Skin of body (tissue), 2 donors: ENCODE data around the gene PET117. TPM values are rescaled to one million over a fixed set of nuclear protein-coding genes. Genes with fewer than 3 reads are reported as not detected.
"Not testable (repeated sequence)": the region's sequence is repeated elsewhere in the genome, so short reads cannot be mapped to it uniquely, and the experiment has no call there.

Experiments
- DNase-seq: peaks from one replicate; lab custom pipeline; 2025; lab: John Stamatoyannopoulos, UW
- total RNA-seq: library from RNA; depleted of rRNA; stranded (reverse); fragments of >200 nt; gene quantifications from one replicate; pipeline ENCODE4 v1.2.3, GENCODE V29; 2014

The PET117 gene, protein sequence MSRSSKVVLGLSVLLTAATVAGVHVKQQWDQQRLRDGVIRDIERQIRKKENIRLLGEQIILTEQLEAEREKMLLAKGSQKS
- 6.7 TPM for total RNA-seq

DNA sequence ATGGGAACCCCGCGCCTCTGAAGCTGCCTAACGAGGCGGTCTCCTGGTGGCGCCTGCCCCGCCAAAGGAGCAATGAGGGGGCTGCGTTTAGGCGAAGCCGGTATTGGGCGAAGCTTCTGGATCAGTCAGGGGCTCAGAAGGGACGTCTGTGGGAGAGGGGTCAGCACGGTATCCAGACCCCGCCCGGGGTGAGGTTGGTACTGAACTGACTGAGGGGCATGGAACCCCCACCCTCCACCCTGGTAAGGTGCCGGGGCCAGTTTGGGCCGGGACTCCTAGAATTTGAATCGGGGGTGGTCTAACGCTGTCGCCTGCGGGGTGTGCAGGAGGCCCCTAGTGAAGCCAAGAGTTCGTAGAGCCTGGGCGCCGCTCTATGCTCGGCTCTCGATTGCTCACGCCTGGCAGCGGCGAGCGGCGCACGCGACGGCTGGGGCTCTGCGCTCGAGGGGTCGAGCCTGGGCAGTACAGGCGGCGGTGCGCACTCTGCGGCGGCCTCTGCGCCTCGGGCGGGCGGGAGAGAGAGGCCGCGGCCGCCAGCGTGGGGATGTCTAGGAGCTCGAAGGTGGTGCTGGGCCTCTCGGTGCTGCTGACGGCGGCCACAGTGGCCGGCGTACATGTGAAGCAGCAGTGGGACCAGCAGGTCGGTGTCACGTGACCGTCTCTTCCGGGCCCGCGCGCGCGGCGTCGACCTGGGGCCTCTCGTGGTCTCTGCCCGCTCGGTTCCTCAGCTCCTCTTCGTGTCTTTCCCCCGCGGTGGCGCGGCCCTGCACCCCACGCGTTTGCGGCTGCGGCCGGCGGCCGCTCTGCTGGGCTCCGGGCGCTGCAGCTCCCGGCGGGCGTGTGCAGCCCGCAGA is at the start of gene PET117, which contains the start of gene KAT14:
Gene PET117, plus strand, starts transcription at position 452 of the 854 bp plus-strand sequence. Its CDS starts 93 bp downstream, at position 545.
Gene KAT14, plus strand, starts transcription at position 452 of the 854 bp plus-strand sequence. CDS start 4,798 bp downstream, outside the sequence.
- DNase-seq: peak; percentile 88

DNA sequence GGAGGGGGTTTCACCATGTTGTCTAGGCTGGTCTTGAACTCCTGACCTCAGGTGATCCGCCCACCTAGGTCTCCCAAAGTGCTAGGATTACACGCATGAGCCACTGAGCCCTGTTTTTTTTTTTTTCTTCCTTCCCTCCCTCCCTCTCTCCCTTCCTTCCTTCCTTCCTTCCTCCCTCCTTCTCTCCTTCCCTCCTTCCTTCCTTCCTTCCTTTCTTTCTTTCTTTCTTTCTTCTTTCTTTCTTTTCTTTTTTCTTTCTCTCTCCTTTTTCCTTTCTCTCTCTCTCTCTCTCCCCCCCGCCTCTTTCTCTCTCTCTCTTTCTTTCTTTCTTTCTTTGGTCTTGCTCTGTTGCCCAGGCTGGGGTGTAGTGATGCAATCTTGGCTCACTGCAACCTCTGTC is 49.4 kb upstream of the PET117 start:
- not testable (repeated sequence) for DNase-seq

DNA sequence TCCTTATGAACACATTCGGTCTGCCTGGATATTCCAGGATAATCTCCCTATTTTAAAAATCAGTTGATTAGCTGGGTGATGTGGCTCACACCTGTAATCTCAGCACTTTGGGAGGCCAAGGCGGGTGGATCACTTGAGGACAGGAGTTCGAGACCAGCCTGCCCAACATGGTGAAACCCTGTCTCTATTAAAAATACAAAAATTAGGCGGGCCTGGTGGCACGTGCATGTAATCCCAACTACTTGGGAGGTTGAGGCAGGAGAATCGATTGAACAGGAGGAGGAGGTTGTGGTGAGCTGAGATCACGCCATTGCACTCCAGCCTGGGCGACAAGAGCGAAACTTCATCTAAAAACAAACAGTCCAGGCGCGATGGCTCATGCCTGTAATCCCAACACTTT is 48.8 kb upstream of the PET117 start:
- DNase-seq: not testable (repeated sequence)

DNA sequence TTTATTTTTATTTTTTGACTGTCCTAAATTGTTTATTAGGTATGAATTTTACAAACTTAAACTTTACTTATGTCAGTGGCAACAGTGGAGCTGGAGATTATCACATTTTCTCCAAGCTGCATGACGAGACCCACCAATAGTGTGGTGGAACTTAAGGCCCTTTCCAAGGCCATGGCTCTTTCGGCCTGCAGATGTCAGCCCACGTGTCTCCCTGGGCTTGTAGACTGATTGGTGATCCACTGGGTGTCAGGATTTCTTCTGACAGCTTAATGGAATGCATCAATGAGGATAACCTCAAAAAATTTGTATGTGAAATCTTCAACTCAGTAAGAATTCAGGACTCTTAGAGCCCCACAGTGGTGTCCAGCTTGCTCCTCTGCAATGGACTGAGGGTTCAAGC is 47.6 kb upstream of the PET117 start:
- no peak for DNase-seq

DNA sequence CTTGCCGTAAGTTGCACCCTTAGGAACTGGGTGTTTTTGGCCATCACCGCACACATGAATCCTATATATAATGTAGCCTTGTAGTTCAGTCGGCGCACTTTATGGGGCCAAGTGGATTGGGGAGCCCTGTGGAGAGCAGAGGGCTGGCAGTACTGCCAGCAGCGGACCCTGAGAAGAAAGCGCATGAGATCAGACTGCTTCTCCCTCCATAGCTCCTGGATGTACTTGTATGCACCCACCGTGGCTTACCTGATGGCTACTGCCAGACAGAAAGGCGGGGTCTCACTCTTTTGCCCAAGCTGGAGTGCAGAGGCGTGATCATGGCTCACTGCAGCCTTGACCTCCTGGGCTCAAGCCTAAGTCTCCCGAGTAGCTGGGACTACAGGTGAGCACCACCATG is 47.2 kb upstream of the PET117 start:
- DNase-seq: no peak

DNA sequence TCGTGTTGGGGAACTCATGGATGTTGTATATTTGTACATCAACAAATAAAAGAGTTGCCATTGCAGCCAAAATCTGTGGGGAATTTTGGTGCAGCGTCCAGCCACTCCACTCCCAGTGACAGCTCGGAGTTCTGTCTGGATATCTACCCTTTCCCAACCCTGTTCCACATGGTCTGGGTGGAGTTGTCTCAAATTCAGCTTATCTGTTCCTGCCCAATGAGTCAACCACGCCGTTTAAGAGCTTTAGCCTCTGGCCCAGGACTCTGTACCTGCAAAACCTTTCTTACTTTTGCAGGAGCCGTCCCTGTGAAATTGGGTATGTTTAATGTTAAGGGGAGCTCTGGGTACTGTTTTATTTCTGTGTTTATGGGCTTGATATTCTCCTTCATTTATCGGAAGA is 46.0 kb upstream of the PET117 start:
- no peak for DNase-seq

DNA sequence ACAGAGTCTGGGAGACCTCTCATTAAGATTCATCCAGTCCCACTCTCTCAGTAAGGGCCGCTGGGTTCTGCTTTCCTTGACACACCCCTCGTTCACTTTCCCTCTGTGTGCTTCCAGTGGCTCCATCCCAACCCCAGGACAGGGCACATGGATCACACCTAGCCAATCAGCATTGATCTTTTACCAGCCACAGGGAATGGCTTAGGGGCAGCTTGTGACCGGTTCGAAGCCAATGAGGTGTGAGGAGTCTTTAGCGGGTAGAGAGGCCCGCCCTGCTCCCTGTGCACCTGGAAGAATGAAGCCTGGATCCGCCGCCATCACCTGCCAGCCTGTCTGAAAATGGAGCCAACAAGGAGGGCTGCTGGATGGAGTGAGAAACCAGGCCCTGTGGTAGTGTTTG is 44.8 kb upstream of the PET117 start:
- DNase-seq: no peak

DNA sequence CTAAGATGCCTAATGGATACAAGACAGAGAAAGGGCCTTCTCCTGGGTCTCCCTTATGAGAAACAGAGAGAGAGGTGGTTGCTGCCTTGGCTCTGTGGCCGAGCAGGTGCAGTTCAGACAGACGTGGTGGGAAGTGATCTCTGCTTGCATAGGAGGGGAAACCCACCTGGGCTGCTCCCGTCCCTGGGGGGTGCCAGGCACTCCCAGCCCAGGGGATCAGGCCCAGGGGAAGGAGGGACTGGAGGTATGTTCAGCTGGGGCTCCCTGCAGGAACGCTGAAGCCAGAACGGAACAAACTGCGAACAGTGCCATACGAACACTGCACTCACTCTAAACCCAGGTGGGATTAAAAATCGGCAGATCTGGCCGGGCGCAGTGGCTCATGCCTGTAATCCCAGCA is 44.3 kb upstream of the PET117 start:
- no peak for DNase-seq

DNA sequence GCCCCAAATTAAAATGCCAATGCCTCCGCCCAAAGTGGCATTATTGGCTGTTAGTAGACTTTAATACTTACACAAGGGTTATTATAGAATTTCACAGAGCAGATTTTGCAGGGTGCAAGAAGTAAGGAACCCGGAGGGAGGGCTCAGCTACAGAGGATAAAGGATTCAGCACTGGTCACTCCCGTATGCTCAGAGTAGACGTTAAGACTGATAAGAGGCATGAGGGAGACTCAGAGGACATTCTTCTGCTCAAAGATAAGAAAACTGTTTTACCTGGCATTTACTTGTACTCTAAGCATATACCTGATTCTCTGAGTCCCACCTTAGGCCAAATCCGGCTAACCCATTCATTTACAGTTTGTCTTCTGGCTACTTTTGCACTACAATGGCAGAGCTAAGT is 43.5 kb upstream of the PET117 start:
- DNase-seq: no peak

DNA sequence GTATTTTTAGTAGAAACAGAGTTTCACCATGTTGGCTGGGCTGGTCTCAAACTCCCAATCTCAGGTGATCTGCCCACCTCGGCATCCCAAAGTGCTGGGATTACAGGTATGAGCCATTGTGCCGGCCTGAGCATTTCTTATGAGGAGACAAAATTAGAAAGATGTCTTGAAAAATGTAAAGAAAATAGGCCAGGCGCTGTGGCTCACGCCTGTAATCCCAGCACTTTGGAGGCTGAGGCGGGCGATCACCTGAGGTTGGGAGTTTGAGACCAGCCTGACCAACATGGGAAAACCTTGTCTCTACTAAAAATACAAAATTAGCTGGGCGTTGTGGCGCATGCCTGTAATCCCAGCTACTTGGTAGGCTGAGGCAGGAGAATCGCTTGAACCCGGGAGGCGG is 37.1 kb upstream of the PET117 start:
- not testable (repeated sequence) for DNase-seq

DNA sequence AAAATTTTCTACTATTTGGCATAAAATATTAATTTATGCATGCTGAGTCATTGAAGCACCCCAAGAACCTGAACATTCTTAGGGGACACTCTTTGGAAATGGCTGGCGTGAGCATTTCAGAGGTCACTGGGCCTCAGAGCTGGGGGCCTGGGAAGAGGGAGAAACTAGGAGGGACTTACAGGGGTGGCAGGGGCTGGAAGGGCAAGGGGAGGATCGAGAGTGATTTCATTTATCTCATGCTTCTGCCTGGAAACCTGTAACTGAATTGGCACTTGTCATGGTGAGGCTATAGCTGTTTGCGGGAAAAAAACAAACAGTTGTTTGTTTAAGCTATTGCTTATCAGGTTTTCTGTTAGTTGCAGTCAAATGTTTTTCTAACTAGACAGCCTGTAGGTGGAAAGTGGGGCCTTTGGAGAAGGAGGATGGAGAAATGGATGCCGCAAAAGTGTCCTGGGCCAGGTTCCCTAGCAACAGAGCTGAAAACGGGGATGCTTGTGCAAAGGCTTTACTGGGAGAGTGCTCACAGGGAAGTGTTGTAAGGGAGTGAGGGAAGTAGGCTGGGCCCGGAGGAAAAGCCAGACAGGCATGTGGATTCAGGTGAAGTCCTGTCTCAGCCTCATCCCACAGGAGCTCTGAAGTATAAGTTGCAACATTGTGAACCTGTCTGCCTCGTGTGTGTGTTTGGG is 36.4 kb upstream of the PET117 start:
- no peak for DNase-seq

DNA sequence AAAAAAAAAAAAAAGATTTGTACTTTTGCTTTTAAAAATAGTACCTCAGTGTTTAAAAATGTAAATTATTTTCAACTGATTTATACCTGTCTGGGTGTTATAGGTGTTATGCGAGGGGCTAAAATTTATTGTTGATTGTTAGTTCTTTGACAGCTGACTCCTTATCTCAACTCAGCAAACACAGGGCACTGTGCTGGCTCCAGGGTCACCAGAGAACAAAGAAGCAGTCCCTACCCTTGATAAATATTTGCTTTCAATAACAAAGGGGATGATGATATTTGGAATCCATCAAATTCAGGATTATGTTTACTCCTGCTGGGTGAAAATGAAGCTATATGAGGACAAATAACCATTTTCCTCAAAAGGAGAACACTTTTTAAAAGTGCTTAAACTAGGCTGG is 34.2 kb upstream of the PET117 start:
- DNase-seq: no peak

DNA sequence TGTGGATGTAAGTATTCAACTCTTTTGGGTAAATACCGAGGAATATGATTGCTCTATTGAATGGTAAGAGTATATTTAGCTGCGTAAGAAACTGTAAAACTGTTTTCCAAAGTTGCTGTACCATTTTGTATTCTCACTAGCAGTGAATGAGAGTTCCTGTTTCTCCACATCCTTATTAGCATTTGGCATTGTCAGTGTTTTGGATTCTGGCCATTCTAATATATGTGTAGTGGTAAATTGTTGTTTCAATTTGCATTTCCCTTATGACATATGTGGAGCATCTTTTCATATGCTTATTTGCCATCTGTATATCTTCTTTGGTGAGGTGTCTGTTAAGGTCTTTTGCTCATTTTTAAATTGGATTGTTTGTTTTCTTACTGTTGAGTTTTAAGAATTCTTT is 29.3 kb upstream of the PET117 start:
- DNase-seq: no peak

DNA sequence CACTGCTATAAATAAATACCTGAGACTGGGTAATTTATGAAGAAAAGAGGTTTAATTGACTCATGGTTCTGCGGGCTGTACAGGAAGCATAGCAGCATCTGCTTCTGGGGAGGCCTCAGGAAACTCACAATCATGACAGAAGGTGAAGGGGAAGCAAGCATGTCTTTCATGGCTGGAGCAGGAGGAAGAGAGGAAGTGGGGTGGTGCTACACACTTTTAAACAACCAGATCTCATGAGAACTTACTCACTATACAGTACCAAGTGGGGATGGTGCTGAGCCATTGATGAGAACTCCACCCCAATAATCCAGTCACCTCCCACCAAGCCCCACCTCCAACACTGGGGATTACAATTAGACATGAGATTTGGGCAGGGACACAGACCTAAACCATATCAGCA is 9.1 kb upstream of the PET117 start:
- DNase-seq: not testable (repeated sequence)

DNA sequence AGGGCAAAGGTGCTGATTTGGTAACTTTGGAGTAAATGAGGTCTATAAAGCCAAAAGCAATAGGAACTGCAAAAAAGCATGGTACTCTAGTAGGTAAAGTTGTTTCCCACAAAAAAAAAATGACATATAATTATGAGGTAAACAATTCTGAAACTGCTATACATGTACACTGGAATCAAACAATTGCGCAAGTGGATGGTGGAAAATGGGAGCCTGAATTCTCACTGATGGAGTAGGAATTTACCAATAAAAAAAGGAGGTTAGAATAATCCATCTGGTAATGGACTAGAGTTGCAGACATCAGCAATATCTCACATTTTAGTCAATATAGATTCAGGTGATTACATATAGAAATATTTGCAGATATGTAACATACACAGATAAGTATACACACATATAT is 5.0 kb upstream of the PET117 start:
- no peak for DNase-seq

DNA sequence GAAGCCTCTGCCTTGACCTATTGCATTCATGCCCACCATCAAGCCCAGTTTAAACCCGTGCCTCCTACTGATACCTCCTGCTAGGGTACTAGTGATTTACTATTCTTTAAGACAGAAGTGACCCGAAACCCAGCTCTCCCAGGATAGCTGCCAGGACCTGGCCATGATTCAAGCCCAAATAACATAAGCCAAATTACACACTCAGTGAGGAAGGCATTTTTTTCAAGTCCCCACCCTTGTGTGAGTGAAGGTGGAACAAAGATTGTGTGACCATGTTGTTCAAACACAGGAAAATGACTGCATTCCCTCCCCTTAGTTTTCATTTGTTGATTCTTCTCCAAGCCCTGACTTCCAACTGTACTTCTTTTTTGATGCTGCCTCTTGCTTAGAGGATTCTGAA is 3.7 kb upstream of the PET117 start:
- DNase-seq: no peak

DNA sequence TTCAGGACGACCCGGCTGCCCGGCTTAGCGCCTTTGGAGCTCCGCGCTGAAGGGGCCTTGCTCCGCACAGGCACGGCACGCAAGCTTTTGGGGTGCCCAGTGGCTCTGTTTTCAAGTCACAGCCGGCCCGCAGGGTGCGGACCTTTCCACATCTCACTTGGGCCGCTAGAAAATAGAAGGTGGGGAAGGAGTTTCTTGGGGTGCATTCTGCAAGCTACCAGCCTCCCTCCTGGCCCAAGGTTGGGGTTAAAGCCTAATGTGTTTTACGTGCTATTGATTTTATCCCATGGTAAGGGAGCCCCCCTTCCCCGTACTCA is 561 bp downstream of the PET117 start:
- DNase-seq: no peak

DNA sequence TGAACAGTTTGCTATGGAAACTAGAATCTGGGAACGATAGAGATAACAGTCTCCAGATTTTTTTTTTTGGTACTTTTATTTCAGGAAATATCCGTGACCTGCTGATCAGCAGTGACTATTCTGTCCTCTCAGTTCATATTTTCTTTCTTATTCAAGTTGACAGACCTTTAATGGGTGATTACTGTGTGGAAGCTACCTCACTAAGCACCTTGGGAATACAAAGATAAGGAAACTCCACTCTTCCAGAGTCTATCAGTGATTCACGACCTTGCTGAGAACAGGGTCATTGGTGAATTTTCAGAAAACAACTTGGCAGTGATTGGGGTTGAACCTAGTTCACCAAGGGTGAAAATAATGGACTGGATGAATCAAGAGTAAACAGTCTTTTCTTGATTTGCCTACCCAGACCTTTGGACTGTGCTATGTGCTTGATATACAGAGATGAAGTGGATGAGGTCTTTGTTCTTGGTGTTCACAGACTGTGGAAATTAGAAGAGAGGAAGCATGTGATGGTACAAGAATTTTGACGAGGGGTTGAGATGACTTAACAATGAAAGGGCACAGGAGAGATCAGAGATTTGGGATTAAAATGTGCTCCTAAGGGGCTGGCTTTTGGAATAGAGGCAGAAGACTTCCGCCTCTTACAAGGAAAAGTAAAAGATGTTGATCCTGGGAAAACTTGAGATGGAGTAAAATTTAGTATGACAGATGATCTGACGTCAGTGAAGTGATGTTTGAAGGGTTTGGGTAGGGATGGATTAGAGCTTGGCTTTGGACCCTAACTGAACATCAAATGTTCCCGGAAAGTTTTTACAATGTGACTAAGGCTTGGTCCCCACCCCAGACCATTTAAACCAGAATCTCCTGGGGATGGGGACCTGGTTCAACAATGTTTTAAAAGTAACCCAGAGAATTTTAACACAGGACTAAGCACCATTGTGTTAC is 1.2 kb downstream of the PET117 start:
- DNase-seq: no peak

DNA sequence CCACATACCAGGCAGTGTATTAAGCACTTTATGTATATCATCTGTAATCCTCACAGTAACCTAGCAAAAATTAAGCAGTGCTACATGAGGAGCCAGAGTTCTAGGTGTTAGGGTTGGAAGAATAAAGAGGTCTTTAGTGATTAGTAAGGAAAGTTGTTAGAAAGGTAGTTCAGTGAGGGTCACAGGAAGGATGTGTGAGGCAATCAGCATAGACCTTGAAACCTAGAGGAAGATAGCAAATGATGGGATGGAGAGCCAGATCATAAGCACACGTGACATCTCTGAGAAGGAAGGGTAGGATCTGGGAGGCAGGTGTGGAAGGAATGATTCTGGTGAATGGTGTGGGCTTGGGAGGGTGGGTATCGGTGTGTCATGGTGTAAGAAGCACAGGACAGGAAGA is 2.2 kb downstream of the PET117 start:
- DNase-seq: no peak

DNA sequence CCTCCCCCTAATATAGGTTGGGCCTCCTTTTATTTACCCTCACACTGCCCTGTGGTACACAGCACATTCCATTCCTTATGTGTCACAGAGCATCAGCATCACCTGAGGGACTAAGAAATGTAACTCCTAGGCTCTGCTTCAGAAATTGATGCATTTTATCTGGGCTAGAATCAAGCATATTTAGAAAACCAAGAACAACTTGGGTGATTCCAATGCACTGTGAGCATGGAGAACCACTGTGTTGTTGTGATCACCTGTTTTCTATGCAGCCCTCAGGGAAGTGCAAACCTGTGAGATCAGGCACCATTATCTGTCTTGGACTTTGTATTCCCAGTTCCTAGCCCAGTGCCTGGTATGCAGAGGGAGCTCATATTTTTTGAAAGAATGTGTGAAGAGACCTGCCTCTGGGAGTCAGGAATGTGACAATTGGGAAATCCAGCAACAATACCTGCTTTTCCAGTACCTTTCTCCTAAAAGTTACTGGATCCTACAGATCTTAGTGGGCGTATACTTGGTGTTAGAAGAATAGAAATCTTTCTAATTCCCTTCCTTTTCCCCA is 7.0 kb downstream of the PET117 start:
- no peak for DNase-seq

DNA sequence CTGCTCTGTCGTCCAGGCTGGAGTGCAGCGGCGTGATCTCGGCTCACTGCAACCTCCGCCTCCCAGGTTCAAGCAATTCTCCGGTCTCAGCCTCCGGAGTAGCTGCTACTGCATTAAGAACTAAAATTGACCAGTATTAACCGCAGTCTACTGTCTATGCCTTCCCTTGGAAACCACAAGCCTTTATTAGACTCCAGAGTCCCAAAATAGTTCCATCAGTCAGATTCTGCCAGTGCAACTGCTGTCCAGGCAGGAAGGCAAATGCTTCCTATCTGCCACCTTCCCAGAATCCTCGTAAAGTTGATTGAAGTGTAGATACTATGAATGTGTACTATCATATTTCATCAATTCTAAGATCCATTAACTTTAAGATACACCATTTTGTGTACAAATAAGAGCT is 16.7 kb downstream of the PET117 start:
- DNase-seq: no peak
